ENCODE data around the gene ZBTB7C. TPM values are rescaled to one million over a fixed set of nuclear protein-coding genes. Genes with fewer than 3 reads are reported as not detected.

The ZBTB7C gene
- total RNA-seq, 1 donor from 2014 or later: 2.7 TPM

DNA sequence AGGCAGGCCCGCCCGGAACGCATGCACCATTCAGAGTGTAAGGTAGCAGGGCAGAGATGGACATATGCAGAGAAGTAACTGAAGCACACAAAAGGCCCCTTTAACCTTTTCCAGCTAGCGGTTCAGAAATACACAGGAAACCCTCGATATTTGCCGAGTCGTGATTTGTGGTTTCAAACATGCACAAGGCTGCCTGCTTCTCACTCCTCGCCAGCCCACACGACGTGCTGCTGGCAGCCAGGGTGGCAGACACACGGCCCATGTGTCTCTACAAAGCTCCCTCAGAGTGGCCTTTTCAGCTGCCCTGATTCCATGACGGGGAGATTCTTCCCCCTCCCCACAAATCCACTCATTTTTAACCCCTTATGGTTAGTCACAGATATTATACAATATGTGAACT is 23.6 kb downstream of the ZBTB7C start:
- no peaks in the 10 kb centered on the region for H3K36me3 ChIP-seq
- H3K4me1 ChIP-seq: no peaks in the 10 kb centered on the region
- intact Hi-C loops (cut with micrococcal nuclease): no loop called here
- no peak overlapping the region for H3K27ac ChIP-seq (replicated peaks)
- H3K4me3 ChIP-seq: no peak overlapping the region
- peaks cover 5% of the 10 kb centered on the region for H3K27me3 ChIP-seq (ENCODE audit: low read depth)
- no peaks in the 10 kb centered on the region for H3K9me3 ChIP-seq (replicated peaks)
- no peak for DNase-seq
- no peak for TF ChIP-seq CTCF (IDR thresholded peaks at IDR 0.05; ENCODE audit: borderline replicate concordance)

GRCh38 chr18:48376934-48377333 is 32.2 kb downstream of the ZBTB7C start:
- H3K27me3 ChIP-seq (ENCODE audit: low read depth): peaks cover 7% of the 10 kb centered on the region
- TF ChIP-seq CTCF (IDR thresholded peaks at IDR 0.05; ENCODE audit: borderline replicate concordance): no peak
- H3K27ac ChIP-seq (replicated peaks): no peak overlapping the region
- H3K4me1 ChIP-seq: peaks cover 11% of the 10 kb centered on the region
- H3K9me3 ChIP-seq (replicated peaks): no peaks in the 10 kb centered on the region
- intact Hi-C loops (cut with micrococcal nuclease): no loop called here
- H3K36me3 ChIP-seq: no peaks in the 10 kb centered on the region
- DNase-seq: no peak
- H3K4me3 ChIP-seq: no peak overlapping the region

DNA sequence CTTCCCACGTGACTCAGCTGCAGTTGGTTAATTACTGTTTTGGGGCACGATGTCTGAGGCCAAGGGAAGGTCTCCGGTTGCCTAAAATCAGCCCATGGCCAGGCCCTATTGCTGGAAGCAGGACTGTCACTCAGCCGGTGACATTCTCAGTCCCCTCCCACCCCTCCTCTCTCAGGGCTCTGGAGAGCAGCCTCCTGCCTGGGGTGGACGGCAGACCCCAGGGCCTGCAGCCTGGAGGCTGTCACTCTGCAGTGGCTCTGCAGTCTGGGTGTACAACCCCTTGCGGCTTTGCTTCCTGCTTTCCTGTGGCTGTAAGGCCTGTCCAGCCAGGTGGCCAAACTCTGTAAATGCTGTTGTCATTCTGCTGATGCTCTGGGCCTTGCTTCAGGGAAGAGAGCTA is 32.8 kb downstream of the ZBTB7C start:
- TF ChIP-seq CTCF (IDR thresholded peaks at IDR 0.05; ENCODE audit: borderline replicate concordance): no peak
- Histone ChIP-seq H3K9me3 (replicated peaks) (no peaks in the 10 kb centered on the region), H3K27me3 (ENCODE audit: low read depth) (peaks cover 7% of the 10 kb centered on the region), H3K4me1 (peaks cover 11% of the 10 kb centered on the region), H3K4me3 (no peak overlapping the region), H3K36me3 (no peaks in the 10 kb centered on the region), H3K27ac (replicated peaks) (no peak overlapping the region)
- intact Hi-C loops (cut with micrococcal nuclease): no loop called here
- no peak for DNase-seq

DNA sequence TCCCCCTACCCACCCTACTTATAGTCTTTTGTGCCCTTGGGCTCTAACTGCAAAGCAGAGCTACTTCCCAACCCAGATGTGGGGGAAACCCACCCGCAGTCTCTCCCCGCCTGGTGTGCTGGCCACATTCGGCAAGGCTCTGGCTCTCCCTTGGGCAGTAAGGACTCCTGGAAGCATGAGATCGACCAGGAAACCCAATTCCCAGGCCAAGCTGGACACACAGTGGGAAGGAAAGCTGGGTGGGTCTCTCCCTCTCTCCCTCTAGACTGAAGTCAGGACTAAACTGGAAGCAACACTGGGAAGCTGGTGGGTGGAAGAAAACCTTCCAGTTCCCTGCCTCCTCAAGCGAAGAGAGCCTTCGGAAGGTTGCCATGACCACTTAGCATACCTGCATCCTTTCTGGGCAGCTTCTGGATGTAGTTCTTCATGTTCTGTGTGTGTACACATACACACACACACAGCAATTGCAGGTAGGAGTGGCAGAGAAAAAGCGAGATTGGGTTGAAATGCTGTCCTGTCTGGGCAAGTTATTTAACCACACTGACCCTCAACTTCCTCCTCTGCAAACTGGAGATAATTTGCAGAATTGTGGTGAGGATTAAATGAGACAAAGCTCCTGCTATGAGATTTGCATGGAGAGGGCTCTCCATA is 33.9 kb downstream of the ZBTB7C start:
- H3K27me3 ChIP-seq (ENCODE audit: low read depth): peaks cover 7% of the 10 kb centered on the region
- H3K4me3 ChIP-seq: no peak overlapping the region
- H3K36me3 ChIP-seq: no peaks in the 10 kb centered on the region
- DNase-seq: no peak
- H3K9me3 ChIP-seq (replicated peaks): no peaks in the 10 kb centered on the region
- H3K27ac ChIP-seq (replicated peaks): peak overlapping the region; percentile 27
- no peak for TF ChIP-seq CTCF (IDR thresholded peaks at IDR 0.05; ENCODE audit: borderline replicate concordance)
- peaks cover 11% of the 10 kb centered on the region for H3K4me1 ChIP-seq
- intact Hi-C loops (cut with micrococcal nuclease): no loop called here

- no peak for DNase-seq
- H3K9me3 ChIP-seq (replicated peaks): no peaks in the 10 kb centered on the region
- peaks cover 7% of the 10 kb centered on the region for H3K27me3 ChIP-seq (ENCODE audit: low read depth)
- H3K4me1 ChIP-seq: peaks cover 11% of the 10 kb centered on the region
- no peak for TF ChIP-seq CTCF (IDR thresholded peaks at IDR 0.05; ENCODE audit: borderline replicate concordance)
- no peak overlapping the region for H3K4me3 ChIP-seq
- no peaks in the 10 kb centered on the region for H3K36me3 ChIP-seq
- intact Hi-C loops (cut with micrococcal nuclease): no loop called here
- H3K27ac ChIP-seq (replicated peaks): peak overlapping the region; percentile 27
Measured at GRCh38 chr18:48374423-48375149, 34.6 kb downstream of the ZBTB7C start.

Data from left ventricle myocardium inferior (tissue), 1 donor.